SKM-1 (cell line): ENCODE data around the gene SHANK3.
A peak's percentile ranks its signal among the peaks of the same experiment; 100 is the strongest.

Experiments used
- DNase-seq: peaks from one replicate; lab custom pipeline; 2025; ENCODE audit not compliant: unreplicated experiment; lab: John Stamatoyannopoulos, UW

The SHANK3 gene

DNA sequence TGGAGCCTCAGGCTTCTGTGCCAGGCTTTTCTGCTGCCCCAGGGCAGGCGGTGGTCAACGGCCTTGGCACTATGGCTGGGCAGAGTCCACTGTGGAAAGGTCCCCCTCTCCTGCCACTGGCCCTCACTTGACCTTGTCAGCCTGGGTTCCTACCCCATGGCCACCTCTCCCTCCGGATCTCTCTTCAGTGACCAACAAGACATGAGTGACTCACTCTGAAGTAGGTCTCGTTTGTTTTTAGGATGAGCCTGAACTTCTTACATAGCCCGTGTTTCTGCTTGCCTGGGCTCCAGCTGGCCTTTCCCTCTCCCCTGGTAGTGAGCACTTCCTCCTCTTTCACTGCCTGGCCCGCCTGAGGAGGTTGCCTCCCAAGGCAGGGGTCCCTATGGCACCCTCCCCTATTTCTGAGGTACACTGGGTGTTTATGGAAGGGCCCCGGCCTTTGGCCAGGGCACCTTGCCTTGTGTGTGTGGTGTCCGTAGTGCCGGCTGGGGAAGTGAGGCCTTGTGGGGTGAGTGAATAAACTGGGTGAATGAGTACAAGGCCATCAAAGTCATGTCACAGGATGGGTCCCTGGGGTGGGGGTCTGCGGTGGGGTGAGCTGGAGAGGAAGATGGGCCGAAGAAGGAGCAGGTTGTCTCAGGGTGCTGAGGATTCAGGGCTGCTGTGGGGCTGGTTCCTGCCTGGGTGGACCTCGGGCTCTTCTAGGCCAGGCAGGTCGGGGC is 5.0 kb downstream of the SHANK3 start:
- DNase-seq = no peak

DNA sequence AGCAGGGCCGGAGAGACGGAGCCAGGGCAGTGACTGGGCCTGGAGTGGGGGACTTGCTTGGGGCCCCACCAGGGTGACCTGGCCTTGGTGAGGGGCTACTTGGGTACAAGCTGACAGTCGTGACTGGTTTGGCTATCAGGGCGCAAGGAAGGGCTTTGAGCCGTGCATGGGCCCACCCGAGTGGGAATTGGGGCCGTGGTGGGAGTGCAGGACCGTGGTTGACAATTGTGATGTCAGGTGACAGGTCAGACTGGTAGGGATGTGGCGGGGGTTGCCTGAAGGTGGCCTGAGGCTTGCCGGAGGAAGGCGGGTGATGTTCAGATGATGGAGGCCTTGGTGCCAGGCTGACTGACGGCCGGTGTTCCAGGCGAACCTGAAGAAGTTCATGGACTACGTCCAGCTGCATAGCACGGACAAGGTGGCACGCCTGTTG is 5.6 kb downstream of the SHANK3 start:
- no peak for DNase-seq

DNA sequence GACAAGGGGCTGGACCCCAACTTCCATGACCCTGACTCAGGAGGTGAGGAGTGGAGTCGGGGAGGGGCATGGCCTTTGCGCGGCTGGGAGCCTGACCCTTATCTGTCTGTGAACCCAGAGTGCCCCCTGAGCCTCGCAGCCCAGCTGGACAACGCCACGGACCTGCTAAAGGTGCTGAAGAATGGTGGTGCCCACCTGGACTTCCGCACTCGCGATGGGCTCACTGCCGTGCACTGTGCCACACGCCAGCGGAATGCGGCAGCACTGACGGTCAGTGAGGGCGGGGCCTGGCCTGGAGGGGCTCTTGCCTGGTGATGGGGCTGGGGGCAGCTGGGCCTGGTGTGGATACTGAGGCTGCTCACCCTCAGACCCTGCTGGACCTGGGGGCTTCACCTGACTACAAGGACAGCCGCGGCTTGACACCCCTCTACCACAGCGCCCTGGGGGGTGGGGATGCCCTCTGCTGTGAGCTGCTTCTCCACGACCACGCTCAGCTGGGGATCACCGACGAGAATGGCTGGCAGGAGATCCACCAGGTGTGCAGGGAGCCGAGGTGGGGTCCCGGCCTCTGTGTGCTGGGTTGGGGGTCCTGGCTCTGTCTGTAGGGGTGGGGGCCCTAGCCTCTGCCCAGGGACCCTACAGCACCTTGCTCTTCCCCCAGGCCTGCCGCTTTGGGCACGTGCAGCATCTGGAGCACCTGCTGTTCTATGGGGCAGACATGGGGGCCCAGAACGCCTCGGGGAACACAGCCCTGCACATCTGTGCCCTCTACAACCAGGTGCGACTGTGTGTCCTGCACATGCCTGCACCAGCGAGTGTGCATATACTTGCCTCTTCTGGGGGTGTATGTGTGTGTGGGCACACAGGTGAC is 6.3 kb downstream of the SHANK3 start:
- no peak for DNase-seq

DNA sequence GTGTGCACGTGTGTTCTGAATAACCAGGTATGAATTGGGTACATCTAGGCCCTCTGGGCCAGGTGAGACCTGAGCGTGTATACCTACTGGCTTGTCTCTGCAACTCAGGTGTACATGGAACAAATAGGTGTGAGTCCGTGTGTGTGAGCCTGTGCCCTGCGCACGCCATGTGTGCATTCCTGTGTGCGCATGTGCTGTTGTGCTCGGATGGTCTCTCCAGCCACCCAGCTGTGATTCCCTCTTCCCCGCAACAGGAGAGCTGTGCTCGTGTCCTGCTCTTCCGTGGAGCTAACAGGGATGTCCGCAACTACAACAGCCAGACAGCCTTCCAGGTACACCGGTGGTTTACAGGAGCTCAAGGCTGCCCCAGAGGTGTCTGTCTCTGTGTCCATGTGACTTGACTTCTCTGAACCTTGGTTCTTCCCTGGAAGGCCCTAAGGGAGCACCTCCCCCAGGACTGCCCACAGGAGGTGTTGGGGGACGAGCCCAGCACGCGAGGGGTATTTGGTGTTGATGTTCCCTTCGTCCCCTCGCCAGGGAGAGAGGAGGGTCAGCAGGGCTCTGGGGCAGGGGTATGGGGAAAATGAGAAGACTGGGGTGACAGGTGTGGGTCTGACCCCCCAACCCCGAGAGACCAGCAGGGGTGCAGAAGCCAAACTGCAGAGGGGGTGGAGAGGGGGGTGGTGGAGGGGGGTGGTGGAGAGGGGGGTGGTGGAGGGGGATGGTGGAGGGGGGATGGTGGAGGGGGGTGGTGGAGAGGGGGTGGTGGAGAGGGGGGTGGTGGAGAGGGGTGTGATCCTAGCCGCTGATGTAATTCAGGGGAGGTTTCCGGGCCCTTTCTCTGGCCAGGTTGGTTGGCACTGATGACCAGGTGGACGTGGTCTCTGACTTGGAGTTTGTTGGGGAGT is 10.7 kb downstream of the SHANK3 start:
- no peak for DNase-seq

DNA sequence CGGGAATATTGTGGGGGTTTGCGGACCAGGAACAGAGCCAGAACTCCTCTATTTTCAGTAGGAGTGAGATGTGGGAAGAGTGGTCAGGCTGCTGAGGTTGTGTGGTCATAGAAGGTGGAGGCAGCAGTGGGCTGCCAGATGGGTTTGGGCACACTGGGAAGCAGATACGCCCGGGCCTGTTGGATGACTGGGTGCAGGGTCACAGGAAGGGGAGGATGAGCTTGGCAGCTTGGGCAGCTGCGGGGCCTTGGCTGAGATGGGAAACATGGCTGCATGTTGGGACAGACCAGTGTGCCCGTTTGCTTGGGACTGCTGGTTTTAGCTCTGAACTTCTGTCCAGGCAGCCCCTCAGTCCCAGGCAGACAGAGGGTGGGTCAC is 11.4 kb downstream of the SHANK3 start:
- DNase-seq = no peak

DNA sequence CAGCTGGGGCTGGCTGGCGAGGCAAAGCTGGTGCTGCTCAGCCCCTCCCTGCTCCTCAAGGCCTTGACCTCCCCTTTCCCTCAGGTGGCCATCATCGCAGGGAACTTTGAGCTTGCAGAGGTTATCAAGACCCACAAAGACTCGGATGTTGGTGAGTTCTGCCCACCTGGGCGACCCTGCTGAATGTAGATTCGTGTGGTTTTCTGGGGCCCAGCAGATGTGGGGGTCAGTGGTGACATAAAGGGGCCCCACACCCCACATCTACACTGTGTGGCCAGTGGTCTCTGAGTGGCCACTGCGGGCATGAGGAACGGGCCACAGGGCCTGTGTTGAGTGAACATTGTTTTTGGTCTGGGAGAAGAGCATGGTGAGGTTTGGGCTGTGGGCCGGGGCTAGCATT is 11.9 kb downstream of the SHANK3 start:
- no peak for DNase-seq

DNA sequence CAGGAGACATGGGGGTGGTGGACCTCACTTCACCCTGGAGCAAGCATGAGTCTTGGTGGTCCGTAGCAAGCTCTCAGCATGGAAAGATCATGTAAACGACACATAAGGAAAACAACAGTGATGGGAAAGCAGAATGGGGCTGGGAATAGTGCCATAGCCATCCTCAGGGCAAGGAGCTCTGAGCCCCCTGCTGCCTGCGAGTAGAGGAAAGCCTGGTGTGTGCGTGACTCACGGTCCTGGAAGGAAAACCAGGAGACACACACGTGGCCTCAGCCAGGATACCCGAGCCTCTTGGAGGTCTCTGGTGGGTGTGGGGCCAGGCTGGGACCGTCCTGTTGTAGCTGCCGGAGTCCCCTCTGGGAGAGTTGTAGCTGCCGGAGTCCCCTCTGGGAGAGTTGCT is 12.4 kb downstream of the SHANK3 start:
- no peak for DNase-seq

DNA sequence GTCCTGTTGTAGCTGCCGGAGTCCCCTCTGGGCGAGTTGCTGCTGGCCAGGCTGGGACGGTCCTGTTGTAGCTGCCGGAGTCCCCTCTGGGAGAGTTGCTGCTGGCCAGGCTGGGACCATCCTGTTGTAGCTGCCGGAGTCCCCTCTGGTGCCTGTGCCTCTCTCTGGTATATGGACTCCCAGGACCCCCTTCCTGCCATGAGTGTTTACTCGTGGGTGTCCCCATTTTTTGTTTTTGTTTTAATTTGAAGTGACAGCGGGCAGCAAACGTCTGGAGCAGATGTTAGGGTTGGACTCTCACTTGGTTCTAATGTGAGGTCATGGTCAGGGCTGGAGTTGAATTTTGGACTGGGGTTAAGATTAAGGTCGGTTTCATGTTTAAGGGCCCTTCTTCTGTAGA is 14.2 kb downstream of the SHANK3 start:
- DNase-seq = no peak

DNA sequence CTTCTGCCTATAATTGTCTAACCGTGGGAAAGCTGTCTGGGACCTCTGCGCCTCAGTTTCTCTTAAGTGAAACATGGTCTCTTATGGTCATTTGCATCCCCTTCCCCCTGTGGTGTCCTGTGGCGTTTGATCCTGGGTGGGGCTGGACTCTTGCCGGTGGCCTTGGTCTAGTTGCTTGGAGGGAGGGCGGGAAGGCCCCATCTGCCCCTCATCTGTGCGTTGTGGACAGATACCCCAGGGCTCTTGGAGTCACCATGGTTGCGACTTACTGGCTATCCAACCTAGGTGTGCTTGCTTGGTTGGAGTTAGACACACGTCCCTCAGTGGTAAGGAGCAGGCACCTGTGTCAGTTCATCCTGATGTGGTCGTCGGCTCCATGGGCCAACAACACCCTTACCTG is 15.2 kb downstream of the SHANK3 start:
- no peak for DNase-seq

DNA sequence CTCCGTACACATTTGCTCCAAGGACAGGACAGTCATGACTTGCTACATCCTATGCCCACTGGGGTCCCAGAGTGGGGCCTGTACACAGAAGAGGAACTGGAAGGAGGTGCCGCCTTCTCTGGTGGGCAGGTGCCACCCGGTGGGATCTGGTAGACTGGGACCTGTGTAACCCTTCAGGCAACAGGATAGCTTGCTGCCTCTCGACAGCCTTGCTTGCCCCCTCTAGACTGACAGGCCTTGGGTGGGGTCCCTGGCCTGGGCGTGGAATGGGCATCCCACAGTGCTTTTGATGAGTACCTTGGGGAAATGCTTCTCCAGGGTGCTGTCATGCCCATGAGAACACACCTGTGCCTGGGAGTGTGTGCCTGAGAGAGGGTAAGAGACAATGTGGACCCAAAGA is 15.8 kb downstream of the SHANK3 start:
- DNase-seq = no peak

DNA sequence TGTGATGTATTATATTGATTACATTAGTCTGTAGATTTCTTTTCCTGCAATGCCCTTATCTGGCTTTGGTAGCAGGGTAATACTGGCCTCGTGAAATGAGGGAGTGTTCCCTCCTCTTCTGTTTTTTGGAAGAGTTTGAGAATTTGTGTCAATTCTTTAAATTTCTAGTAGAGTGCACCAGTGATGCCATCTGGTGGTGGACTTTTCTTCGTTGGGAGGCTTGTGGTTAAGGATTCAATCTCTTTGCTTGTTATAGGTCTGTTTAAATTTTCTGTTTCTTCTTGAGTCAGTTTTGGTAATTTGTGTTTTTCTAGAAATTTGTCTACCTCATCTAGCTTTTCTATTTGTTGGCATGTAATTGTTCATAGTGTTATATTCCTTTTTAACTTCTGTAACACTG is 18.9 kb downstream of the SHANK3 start:
- peak; percentile 41 for DNase-seq

DNA sequence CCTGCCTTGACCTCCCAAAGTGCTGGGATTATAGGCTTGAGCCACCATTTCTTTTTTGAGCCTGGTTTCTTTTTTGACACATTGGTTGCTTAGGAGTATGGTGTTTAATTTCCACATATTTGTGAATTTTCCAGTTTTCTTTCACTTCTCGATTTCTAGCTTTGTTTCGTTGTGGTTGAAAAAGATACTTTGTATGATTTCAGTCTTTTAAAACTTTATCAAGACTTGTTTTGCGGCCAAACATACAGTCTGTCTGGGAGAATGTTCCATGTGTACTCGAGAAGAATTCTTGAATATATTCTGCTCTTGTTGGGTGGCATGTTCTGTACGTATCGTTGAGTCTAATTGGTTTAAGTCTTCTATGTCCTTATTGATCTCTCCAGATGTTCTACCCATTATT is 20.8 kb downstream of the SHANK3 start:
- no peak for DNase-seq

DNA sequence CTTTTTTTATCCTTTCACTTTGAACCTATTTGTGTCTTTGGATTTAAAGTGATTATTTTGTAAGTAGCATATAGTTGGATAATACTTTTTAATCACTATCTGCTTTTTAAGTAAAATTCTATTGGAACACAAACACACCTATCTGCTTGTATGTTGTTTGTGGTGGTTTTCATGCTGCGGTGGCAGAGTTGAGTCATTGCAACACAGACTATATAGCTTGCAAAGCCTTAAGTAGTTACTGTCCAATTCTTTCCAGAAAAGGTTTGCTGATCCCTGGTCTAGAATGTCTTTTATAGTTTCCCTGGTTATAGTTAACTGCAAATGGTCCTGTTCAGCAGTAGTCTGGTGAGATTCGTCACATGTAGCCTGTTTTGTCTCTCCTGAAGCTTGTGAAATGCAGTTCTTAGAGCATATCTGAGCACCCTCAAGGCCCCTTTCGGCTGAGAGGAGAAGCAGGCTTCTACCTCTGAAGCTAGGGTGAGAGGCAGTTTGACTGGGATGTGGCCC is 21.5 kb downstream of the SHANK3 start:
- DNase-seq = no peak

DNA sequence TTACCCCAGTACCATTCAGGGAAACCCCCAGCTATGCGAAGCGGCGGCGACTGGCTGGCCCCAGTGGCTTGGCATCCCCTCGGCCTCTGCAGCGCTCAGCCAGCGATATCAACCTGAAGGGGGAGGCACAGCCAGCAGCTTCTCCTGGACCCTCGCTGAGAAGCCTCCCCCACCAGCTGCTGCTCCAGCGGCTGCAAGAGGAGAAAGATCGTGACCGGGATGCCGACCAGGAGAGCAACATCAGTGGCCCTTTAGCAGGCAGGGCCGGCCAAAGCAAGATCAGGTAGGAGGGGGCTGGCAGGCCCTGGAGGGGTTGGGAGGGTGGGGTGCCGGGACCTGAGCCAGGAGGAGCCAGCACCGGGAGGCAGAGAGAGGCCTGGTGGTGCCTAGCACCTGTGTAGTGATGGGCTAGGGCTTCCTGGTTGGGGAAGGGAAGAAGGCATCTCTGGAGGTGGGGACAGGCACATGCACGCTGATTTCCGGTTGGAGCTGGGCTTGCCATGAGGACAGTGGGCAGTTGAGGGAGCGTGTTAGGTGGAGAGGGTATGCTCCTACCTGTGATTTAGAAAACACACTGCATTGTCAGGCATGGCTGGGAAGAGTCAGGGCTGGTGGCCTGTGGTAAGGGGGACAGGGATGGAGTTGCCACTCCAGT is 22.3 kb downstream of the SHANK3 start:
- no peak for DNase-seq

DNA sequence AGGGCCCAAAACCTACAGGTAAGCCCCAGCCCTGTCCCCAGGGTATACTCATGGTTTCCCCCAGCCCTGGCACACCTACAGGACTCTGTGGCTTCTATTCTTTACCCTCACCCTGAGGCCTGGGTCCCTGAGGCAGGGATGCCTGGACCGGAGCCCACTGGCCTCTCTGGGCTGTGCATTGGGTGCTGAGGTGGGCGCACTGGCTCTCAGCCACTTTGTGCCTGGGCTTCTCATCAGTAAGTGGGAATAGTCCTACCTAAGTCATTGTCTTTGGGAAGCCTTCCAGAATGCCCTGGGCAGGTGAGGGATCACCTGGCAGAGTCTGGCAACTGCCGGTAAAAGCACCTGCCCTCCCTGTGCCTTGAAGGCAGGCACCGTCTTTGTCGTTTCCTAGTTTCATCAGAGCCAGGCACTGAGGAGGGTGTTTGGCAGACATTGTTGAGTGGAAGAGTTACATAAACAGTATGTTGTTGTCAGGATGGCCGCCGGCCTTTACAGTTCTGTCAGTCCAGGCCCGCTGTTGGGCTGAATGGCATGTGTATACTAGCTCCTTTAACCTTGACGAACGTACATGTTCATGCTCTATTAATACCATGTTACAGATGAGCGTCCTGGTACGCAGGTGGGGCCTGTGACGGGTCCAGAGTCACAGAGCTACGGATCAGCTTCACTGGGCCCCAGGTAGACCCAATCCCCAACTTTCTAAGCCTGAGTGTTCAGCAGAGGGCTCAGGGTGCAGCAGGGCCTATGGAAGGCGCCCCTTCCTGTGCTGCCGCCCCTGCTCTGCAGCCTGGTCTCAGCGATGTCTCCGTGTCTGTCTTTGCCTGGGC is 23.0 kb downstream of the SHANK3 start:
- no peak for DNase-seq

DNA sequence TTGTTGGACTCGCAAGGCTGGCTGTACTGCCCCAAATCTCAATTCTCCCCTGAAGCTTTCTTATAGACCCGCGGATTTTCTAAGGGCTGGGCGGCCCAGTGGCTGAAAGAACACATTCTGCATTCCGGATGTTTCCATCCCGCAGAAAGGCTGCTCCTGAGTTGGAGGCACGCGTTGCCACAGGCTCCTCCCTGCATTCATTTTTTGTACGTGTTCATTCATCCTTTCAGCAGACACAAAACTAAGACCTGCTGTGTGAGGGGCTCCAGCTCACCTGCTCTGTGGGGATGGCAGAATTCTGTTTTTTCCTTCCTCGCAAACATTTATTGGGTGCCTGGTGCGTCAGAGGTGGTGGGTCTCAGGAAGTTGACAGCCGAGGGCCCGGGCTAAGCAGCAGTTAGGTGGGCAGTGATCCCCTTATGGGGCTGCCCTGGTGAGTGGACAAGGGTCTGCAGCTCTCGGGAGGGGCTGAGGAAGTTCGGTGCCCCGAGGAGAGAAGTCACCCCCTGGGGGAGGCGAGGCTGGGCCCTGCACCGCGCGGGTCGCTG is 23.7 kb downstream of the SHANK3 start:
- no peak for DNase-seq

DNA sequence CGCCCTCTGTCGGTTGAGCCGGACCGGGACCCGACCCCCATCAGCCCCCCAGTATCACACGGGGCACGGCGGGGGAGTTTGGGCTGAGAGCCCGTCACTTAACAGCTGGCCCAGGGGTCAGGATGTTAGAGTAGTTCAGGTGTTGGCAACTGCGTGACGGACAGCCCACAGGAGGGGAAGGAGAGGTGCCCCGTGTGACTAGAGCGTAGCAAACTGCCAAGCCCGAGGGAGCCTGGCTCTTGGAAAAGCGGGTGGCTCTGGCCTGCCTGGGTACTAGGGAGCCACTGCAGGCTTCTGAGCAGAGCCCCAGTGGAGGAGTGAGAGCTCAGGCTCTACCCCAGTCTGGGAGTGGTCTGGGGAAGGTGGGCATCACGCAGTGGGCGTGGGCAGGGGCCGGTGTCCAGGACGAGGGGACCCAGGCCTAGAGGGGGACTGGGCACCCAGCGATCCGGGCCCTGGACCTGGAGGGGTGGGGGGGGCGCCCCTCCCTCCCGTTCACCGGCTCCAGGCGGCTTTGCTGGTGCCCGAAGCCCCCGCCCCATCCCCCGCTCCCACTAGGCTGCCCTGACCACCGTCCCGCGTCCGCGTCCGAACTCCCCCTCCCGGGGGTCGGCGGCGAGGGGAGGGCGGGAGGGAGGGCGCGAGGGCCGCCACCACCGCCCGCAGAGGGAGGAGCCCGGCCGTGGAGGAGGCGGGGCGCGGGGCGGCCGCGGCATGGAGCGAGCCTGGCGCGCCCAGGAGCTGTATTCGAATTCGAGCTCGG is 24.4 kb downstream of the SHANK3 start:
- DNase-seq = no peak

DNA sequence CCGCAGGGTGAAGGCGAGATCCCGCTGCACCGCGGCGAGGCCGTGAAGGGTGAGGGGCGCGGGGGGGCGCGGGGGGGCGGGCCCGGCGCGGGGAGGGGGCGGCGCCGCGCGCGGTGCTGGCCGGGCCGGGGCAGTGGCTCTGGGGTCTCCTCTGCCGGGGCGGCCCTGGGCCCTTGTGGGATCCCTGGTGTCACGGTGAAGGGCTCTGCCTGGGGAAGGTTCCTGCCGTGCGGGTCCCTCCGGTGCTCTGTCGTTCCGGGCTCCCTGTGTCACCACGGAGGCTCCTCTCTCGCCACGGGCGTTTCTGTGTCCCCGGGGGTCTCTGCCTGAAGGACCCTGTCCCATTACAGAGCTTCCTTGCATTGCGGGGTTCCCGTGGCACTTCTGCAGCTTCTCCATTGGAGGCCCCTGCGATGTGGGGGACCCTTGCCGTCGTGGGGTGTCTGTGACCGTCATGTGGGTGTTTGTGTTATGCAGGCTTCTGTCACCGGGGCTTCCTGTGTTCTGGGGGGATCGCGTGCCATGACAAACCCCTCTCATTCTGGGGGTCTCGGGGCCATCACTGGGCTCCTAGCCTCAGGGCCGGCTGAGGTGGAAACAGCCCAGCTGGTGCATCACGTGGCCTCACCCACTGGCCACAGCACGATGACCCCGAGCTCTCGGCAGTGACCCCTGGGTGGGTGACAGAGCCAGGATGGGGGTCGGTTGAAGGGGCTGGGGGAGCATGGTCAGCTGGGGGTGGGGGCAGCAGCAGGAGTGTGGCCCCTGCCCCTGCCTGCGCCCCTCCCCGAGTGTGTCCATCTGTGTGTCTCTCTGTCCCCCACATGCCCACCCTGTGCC is 25.3 kb downstream of the SHANK3 start:
- DNase-seq = no peak
